ENCODE data around the gene NID1.

The NID1 gene

DNA sequence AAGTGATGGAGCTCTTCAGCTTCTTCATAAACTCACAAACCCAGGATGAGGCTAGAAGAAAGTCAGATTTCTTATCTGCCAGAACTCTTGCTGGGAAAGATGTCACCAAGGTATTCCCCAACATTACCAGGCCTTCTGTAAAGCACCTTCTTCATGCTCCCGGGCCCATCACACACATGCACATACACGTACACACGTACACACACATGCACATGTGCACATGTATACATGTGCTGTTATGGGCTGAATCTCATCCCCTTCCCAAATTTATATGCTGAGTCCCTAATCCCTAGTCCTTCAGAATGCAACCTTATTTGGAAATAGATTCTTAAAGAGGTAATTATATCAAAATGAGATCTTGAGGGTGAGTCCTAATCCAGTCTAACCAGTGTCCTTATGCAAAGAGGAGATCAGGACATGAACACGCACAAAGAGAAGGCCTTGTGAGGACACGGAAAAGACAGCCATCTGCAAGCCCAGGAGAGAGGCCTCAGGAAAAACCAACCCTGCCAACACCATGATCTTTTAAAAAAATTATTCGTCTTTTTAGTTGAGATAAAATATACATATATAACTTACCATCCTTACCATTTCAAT, 121.8 kb downstream of the NID1 start:
- TF ChIP-seq, protein P1, sequence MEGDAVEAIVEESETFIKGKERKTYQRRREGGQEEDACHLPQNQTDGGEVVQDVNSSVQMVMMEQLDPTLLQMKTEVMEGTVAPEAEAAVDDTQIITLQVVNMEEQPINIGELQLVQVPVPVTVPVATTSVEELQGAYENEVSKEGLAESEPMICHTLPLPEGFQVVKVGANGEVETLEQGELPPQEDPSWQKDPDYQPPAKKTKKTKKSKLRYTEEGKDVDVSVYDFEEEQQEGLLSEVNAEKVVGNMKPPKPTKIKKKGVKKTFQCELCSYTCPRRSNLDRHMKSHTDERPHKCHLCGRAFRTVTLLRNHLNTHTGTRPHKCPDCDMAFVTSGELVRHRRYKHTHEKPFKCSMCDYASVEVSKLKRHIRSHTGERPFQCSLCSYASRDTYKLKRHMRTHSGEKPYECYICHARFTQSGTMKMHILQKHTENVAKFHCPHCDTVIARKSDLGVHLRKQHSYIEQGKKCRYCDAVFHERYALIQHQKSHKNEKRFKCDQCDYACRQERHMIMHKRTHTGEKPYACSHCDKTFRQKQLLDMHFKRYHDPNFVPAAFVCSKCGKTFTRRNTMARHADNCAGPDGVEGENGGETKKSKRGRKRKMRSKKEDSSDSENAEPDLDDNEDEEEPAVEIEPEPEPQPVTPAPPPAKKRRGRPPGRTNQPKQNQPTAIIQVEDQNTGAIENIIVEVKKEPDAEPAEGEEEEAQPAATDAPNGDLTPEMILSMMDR (IDR thresholded peaks at IDR 0.05; ENCODE audit: control insufficient read depth, extremely low read depth, insufficient read depth), result no peak
- H3K4me3 ChIP-seq (ENCODE audit: low read depth, low read length), result no peak overlapping the region
- DNase-seq (ENCODE audit: low read depth), result no peak

DNA sequence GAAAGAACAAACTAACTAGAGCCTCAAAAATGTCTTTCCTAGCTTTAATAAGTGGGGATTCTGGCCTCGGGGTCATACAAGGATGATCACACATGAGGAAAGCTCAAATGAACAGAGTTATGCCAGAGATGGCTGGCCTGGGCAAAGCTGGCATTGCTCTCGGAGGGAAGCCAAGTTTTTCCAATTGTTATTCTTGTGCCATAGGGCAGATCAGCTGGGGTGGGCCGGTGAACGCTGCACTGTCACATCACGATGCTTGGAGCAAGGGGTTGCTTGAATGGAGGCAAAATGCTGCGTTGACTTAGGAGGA, 122.3 kb downstream of the NID1 start:
- DNase-seq (ENCODE audit: low read depth), result no peak
- TF ChIP-seq, protein P1 (IDR thresholded peaks at IDR 0.05; ENCODE audit: control insufficient read depth, extremely low read depth, insufficient read depth), result no peak
- no peak overlapping the region for H3K4me3 ChIP-seq (ENCODE audit: low read depth, low read length)

DNA sequence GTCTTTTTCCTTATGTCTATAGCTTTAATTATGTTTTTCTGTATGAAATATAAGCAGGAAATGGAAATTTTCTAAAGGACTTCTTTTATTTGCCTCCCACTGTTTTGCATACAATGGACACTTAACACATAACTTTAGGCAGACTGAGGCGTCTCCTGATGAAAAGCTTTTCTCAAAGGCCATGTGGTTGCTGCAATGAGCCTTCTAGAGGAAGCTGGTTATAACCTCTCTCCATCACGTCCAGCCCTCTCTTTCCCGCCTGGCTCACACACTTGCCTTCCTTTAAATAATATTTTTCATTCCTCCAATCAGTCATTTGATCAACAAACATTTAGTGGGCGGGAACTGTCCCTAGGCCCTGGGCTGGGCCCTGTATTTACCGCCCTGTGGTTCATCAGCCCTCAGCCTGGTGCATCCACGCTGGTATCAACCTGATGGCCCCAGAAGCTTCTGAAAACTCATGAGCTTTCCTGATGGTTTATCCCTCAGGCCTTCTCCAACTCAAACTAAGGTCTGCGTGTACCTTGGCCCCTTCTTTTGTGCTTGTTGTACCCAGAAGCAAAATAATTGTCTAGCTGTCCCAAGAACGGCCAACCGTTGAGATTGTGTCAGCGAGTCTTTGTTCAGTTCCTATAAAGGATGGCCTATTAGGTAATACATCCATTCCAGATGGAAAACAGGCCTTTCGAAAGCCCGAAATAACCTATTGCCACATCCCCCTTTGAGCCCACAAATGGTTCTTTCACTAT, 122.8 kb downstream of the NID1 start:
- no peak for DNase-seq (ENCODE audit: low read depth)
- TF ChIP-seq, protein P1 (IDR thresholded peaks at IDR 0.05; ENCODE audit: control insufficient read depth, extremely low read depth, insufficient read depth), result no peak
- H3K4me3 ChIP-seq (ENCODE audit: low read depth, low read length), result no peak overlapping the region

DNA sequence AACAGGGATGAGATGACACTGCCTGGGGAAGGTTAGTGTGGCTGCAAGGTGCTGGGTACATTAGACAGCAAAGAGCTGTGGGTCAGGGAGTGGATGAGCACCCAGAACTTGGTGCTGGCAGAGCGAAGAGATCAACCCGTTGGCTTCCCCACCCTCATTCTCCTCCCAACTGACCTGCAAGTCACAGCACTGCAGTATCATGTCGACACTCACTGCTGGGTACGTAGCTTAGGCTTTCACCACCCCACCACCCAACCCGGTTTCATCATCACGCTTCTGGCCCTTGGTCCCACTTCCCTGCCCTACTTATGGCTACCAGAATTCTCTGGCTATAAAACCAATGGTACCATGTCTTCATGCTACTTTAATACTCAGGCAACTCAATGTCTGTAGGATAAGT, 124.6 kb downstream of the NID1 start:
- H3K4me3 ChIP-seq (ENCODE audit: low read depth, low read length), result no peak overlapping the region
- no peak for DNase-seq (ENCODE audit: low read depth)
- TF ChIP-seq, protein P1 (IDR thresholded peaks at IDR 0.05; ENCODE audit: control insufficient read depth, extremely low read depth, insufficient read depth), result no peak

DNA sequence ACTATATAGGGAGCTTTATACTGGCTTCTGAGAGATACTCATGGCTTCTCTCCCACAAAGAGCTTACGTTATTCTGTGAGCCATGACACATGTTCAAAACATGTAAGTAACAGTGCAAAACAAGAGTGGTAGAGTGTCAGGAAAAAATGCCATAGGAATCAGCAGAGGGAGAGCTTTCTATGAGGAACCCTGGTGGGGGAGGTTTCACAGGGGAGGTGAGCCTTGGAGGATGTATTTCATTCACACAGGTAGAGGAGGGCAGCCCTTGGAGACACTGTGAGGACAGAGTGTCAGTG, 125.5 kb downstream of the NID1 start:
- no peak overlapping the region for H3K4me3 ChIP-seq (ENCODE audit: low read depth, low read length)
- DNase-seq (ENCODE audit: low read depth), result no peak
- TF ChIP-seq, protein P1 (IDR thresholded peaks at IDR 0.05; ENCODE audit: control insufficient read depth, extremely low read depth, insufficient read depth), result no peak

DNA sequence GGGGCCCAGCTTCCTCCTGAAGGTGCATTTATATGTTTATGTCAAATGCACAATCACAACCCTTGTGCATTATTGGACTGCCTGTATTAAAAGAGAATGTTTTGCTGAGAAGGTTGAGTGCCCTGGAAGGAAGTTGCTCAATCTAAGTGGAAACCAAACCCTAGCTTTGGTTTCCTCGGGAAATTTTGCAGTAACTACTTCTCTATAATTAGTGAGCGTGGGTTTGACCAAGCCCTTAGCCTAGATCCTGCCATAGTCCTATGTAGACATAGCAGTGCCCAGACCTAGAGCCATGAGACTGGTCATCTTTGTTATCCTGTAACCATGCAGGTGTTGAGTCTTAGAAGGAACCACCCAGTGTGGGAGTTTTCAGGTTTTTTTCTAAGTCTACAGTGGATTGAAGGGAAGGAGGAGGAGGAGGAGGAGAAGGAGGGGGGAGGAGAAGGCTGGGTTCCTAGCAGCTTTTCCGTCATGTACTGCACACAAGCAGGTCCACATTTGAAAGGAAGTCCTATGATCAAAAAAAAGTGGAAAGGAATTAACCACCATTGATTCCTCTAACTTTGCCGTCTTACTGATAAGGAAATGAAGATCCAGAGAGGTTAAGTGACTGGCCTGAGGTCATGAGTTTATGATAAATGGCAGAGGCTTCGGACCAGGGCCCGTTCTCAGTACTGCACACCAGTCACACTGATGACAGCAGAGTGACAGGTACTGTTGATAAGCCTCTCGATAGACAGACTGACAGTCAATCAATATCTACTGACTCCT, 126.0 kb downstream of the NID1 start:
- no peak for DNase-seq (ENCODE audit: low read depth)
- TF ChIP-seq, protein P1 (IDR thresholded peaks at IDR 0.05; ENCODE audit: control insufficient read depth, extremely low read depth, insufficient read depth), result no peak
- no peak overlapping the region for H3K4me3 ChIP-seq (ENCODE audit: low read depth, low read length)

Data from LNCaP clone FGC (cell line).